Right ventricle myocardium superior (tissue), 1 donor: ENCODE measurements around the gene C19orf33. TPM values are rescaled to one million over a fixed set of nuclear protein-coding genes. Genes with fewer than 3 reads are reported as not detected.

Experiments
- ATAC-seq: fragments of 200-7000 bp; cut with Tn5 transposase; one replicate; pipeline ENCODE4 v1.9.1; 2020; ENCODE audit warnings: mild to moderate bottlenecking; ENCODE audit not compliant: poor library complexity
- DNase-seq: peaks from one replicate; pipeline ENCODE4 v3.0.0-alpha.2; 2020
- intact Hi-C: fragments of 100-400 bp; cut with DNase I; formaldehyde crosslinking; loops from one replicate; pipeline ENCODE4 v1.11.2; 2022
- total RNA-seq: library from RNA; stranded (reverse); fragmentation: NEBNext Ultra II Directional; extraction: Animal tissue kit (Norgen Biotek cat#: 25700); gene quantifications from one replicate; pipeline ENCODE4 v1.2.1, GENCODE V29; 2021
- donor health status: DM: no; HTN: yes; CAD: no; lungs with severe emphysema.

The C19orf33 gene
- total RNA-seq, 1 donor from 2014 or later: 5.6 TPM

- intact Hi-C loops: loop anchor here (5.0 kb wide), 1 partner anchor 40 kb away; the partner anchor contains the start of genes KCNK6 and YIF1B
- no peak for ATAC-seq
- no peak for DNase-seq
Observed at GRCh38 chr19:38277549-38277948, 26.5 kb upstream of the C19orf33 start.

DNA sequence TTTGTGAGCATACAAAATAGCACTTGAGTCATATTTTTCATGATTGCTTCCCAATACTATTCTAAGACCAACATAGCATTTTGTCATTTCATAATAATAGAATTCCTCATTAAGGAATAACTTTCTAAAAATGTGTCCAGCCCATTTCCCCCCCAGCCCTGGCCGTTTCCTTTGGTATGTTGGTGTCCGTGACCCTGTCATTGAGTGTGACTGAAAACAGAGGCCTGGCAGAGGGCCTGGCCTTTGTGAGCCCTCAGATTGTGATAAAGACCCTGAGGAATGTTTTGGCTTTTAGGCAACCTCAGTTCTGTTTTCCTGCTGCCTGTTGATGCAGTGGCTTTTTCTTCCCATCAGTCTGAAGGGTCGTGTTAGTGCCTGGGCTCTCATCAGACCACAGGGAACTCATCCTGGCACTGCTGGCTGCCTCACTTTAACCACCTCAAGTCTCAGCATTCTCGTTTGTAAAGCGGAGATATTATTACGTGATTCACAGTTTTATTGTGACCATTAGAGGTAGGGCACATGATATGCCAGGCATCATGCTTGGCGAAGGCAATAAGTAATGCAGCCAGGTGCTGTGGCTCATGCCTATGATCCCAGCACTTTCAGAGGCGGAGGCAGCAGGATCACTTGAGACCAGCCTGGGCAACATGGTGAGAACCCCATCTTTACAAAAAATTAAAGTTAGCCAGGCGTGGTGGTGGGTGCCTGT, 25.9 kb upstream of the C19orf33 start:
- ATAC-seq (peak; percentile 85), DNase-seq (peak; percentile 81)
- intact Hi-C loops: loop anchor here (5.0 kb wide), 1 partner anchor 39 kb away; the partner anchor contains the start of genes KCNK6 and YIF1B

DNA sequence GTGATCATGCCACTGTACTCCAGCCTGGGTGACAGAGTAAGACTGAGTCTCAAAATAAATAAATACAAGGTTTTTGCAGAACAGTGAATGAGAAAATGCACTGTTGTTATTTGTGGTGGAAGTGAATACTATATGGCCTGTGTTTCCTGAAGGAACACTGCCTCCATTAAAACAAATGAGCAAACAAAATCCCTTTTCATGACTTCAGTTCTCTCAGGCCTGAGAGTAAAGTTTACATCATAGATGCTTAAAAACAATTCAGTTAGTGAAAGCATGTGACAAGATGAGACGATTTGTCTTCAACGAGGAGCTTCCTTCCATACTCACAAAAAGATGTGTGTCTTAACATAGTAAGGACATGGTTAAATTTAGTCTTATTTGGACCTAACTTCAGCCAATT, 25.3 kb upstream of the C19orf33 start:
- no peak for ATAC-seq
- intact Hi-C loops: loop anchor here (5.0 kb wide), 1 partner anchor 39 kb away; the partner anchor contains the start of genes KCNK6 and YIF1B
- DNase-seq: no peak

GRCh38 chr19:38280030-38280921, 23.8 kb upstream of the C19orf33 start:
- ATAC-seq (no peak), DNase-seq (no peak)
- intact Hi-C loops: no loop called here

DNA sequence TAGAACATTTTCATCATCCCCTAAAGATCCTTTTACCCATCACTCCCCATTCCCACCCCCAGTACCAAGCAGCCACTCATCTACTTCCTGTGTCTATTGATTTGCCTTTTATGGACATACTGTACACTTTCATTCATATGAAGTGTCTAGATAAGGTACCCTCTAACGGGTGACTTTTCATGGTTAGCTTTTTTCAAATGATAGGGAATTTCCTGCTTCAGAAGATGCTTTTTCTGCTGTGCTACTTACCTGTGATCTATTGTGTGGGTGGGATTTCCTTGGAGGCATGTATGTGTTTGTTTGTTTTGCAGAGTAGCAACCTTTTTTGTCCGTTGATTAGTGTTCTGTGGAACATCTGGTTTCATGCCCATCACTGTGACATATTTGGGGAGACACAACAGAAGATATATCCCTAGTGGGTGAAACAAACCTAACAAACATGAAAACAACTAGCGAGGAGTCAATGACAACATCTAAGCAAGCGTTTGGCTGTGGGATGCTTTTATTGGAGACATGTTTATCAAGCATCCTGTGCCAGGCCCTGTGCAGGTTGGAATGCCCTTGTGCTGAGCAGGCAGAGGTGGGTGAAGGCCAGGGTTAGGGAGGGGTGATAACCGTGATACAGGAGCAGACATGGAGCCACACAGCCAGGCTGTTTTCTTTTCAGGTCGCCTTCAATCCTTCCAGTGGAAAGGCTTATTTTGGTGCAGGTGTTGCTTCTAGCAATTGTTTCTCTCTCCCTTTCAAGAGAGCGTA, 22.1 kb upstream of the C19orf33 start:
- DNase-seq (no peak), ATAC-seq (no peak)
- intact Hi-C loops: no loop called here

GRCh38 chr19:38283271-38283670, 20.8 kb upstream of the C19orf33 start:
- intact Hi-C loops: no loop called here

GRCh38 chr19:38284422-38284821, 19.6 kb upstream of the C19orf33 start:
- DNase-seq: no peak
- intact Hi-C loops: no loop called here
- ATAC-seq: peak; percentile 26

More at GRCh38 chr19:38283271-38283670, 20.8 kb upstream of the C19orf33 start:
- no peak for ATAC-seq
- DNase-seq: no peak

- intact Hi-C loops: no loop called here
- ATAC-seq (no peak), DNase-seq (no peak)
Observed at GRCh38 chr19:38285567-38285966, 18.5 kb upstream of the C19orf33 start.

GRCh38 chr19:38287604-38288003, 16.4 kb upstream of the C19orf33 start:
- peak; percentile 38 for ATAC-seq
- intact Hi-C loops: no loop called here

DNA sequence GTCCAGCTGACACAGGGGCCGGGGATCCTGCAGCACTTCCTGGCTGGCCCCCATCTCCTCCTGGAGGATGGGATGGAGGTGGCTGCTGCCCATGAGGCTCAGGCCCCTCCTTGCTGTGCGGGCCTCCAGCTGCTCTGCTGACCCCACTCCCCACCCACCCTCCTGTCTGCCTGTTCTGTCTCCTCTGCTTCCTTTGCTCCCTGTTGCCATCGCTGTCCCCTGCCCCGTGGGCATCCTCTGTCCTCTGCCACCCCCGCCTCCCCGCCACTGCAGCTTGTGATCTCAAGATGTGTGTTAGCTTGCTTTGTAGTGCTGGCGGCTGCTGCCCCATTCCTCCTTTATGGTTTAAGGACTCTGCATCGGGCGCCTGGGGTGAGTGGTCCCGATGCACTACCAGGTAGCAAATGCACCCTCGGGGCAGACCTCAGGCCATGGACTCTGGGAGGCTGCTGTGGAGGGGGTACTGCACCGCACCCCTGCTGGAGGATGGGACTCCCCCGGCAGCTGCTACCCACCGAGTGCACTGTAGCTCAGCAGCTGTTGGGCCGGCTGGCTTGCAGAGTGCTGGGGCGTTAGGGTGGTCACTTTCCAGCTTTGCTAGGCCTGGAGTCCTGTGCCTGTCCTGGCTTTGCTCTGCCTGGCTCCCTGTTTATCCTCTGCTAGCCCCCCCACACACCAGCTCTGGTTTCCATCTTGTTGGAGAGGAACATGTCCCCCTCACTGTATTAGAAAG, 15.8 kb upstream of the C19orf33 start:
- intact Hi-C loops: no loop called here
- no peak for DNase-seq
- ATAC-seq: no peak

More at GRCh38 chr19:38287604-38288003, 16.4 kb upstream of the C19orf33 start:
- DNase-seq: no peak

DNA sequence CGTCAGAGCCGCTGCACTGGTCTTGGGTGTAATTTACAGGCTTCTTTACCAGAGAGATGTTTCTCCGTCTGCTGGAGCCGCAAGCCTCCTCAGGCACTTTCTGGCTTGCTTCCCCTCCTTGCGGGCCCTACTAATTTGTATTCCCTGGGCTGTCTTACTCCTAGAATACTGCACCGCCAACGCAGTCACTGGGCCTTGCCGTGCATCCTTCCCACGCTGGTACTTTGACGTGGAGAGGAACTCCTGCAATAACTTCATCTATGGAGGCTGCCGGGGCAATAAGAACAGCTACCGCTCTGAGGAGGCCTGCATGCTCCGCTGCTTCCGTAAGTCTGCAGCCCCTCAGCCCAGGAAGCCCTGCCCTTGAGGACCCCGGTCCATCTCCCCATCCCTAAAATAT, 14.1 kb upstream of the C19orf33 start:
- no peak for DNase-seq
- ATAC-seq: no peak
- intact Hi-C loops: no loop called here

- intact Hi-C loops: no loop called here
- no peak for DNase-seq
- no peak for ATAC-seq
Observed at GRCh38 chr19:38290631-38291147, 13.4 kb upstream of the C19orf33 start.

- no peak for DNase-seq
- ATAC-seq: no peak
Observed at GRCh38 chr19:38291855-38292254, 12.2 kb upstream of the C19orf33 start.

GRCh38 chr19:38293281-38293680, 10.8 kb upstream of the C19orf33 start:
- ATAC-seq: no peak
- intact Hi-C loops: no loop called here
- no peak for DNase-seq

More at GRCh38 chr19:38291855-38292254, 12.2 kb upstream of the C19orf33 start:
- intact Hi-C loops: no loop called here

GRCh38 chr19:38294090-38294489, 10.0 kb upstream of the C19orf33 start:
- no peak for ATAC-seq
- intact Hi-C loops: no loop called here
- DNase-seq: no peak

DNA sequence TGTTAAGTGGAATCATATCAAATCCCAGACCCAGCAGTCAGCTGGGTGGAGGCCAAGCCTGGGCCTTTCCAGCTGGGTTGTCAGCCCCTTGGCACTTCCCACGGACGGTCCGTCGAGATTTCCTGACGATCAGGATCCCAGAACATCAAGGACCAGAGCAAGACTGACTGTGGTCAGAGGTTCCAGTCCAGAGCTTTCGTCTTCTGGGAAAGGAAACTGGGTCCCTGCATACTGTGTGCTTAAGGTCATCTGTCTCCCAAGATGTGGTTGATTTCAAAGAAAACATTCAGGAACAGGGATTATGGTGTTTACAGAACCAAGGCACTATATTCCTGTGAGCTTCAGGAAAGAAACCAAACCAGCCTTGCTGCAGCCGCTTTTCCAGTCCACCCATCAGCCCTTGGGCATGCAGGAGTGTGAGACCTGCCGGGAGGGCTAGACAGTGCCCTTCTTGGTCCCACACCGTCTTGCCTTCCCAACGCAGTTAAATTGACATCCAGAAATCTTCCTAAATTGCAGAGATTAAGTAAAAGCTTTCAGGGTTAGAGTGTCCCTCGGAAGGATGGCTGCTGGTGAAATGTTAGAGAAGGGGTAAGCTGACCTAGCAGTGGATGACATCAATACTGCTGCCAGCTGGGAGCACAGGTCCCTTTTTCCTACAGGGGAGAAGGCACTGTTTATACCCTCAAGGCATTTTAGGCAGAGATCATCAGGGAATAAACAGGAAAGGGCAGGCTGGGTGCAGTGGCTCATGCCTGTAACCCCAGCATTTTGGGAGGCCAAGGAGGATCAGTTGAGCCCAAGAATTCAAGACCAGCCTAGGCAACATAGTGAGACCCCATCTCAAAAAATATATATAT, 5.0 kb upstream of the C19orf33 start:
- DNase-seq (no peak), ATAC-seq (no peak)
- intact Hi-C loops: no loop called here

GRCh38 chr19:38304352-38304865, 358 bp downstream of the C19orf33 start:
- no peak for DNase-seq
- intact Hi-C loops: no loop called here
- no peak for ATAC-seq
